Endothelial cell of umbilical vein (primary cell): Measurements from ENCODE around the gene ZNF182. TPM values are rescaled to one million over a fixed set of nuclear protein-coding genes. Genes with fewer than 3 reads are reported as not detected.

Experiments
- BruUV-seq: library from RNA; stranded (reverse); fragments of 400-500 nt; replicated peaks from 2 replicates; lab custom pipeline; 2021; lab: Mats Ljungman, UMichigan
- CTCF ChIA-PET: fragments of 300-600, 350-600 bp; sonication (Branson Sonifier 250); formaldehyde crosslinking; loops from one replicate; lab custom pipeline; 2021; ENCODE audit warnings: antibody characterized with exemption, inconsistent platforms; lab: Charles Lee
- POLR2A ChIA-PET: fragments of 300-600, 350-600 bp; sonication (Branson Sonifier 250); formaldehyde crosslinking; loops from one replicate; lab custom pipeline; 2021; ENCODE audit warnings: antibody characterized with exemption, inconsistent platforms; lab: Charles Lee
- DNase-seq: peaks from one replicate; pipeline ENCODE4 v3.0.0-alpha.2; 2011; ENCODE audit warnings: low read depth, low spot score
- FAIRE-seq: peaks from 2 replicates; lab custom pipeline; 2011; peaks lifted over from hg19 to GRCh38; lab: Jason Lieb, UNC
- H2AFZ ChIP-seq: 2 replicates; pipeline ENCODE4 v1.6.0; 2012; ENCODE audit warnings: low read depth, low read length, control low read depth, inconsistent platforms
- H3K27ac ChIP-seq: 2 replicates; pipeline ENCODE4 v1.5.1; 2011; ENCODE audit warnings: low read depth, mild to moderate bottlenecking, control low read depth, low read length, moderate library complexity; ENCODE audit not compliant: insufficient read depth
- H3K27me3 ChIP-seq, 2 experiments: 2 replicates each; pipeline versions ENCODE4 v1.6.0 to v1.6.1; 2011; ENCODE audit warnings: low read length in 2 of 2, mixed read lengths in 1 of 2; ENCODE audit not compliant: control insufficient read depth in 2 of 2, insufficient read depth in 2 of 2
- H3K36me3 ChIP-seq, 2 experiments: 2 replicates in 1 of 2; 3 replicates in 1 of 2; pipeline ENCODE4 v1.5.1; 2011; ENCODE audit warnings: low read length in 2 of 2, mild to moderate bottlenecking in 1 of 2, moderate library complexity in 1 of 2; ENCODE audit not compliant: control insufficient read depth in 2 of 2, insufficient read depth in 2 of 2; ENCODE audit errors: extremely low read depth in 1 of 2
- H3K4me1 ChIP-seq: 3 replicates; pipeline ENCODE4 v1.5.1; 2011; ENCODE audit warnings: mild to moderate bottlenecking, low read length; ENCODE audit not compliant: control insufficient read depth, insufficient read depth; ENCODE audit errors: extremely low read depth
- H3K4me2 ChIP-seq: 2 replicates; pipeline ENCODE4 v1.6.1; 2011; ENCODE audit warnings: low read length, control low read depth, mixed read lengths; ENCODE audit not compliant: insufficient read depth
- H3K4me3 ChIP-seq, 3 experiments: fragments of 200-600 bp in 1 of 3; sonication (generic), shearing (Covaris generic) in 1 of 3; replicated peaks in 1 of 3; 2 replicates each; pipeline ENCODE4 v1.5.1; 2011 to 2016; ENCODE audit warnings: control low read depth in 3 of 3, low read length in 3 of 3, mild to moderate bottlenecking in 2 of 3, inconsistent platforms in 1 of 3, low read depth in 1 of 3, moderate library complexity in 1 of 3; ENCODE audit not compliant: insufficient read depth in 1 of 3
- H3K79me2 ChIP-seq: 2 replicates; pipeline ENCODE4 v1.6.0; 2012; ENCODE audit warnings: low read length, inconsistent platforms; ENCODE audit not compliant: control insufficient read depth, insufficient read depth
- H3K9ac ChIP-seq: replicated peaks from 2 replicates; pipeline ENCODE3; 2011; ENCODE audit warnings: low read length, control low read depth; ENCODE audit not compliant: insufficient read depth; ENCODE audit errors: extremely low read depth
- H3K9me1 ChIP-seq: replicated peaks from 3 replicates; pipeline ENCODE4 v1.6.0; 2011; ENCODE audit warnings: mild to moderate bottlenecking, low read length; ENCODE audit not compliant: control insufficient read depth, insufficient read depth; ENCODE audit errors: extremely low read depth
- H3K9me3 ChIP-seq: replicated peaks from 2 replicates; pipeline ENCODE4 v1.5.1; 2012; ENCODE audit warnings: low read length, inconsistent platforms; ENCODE audit not compliant: control insufficient read depth, insufficient read depth
- H4K20me1 ChIP-seq: replicated peaks from 2 replicates; pipeline ENCODE3; 2011; ENCODE audit warnings: mild to moderate bottlenecking, low read length; ENCODE audit not compliant: control insufficient read depth, insufficient read depth; ENCODE audit errors: extremely low read depth
- EZH2 ChIP-seq: IDR thresholded peaks from 2 replicates; pipeline ENCODE4 v1.6.1; 2012; ENCODE audit warnings: borderline replicate concordance, low read depth, mild to moderate bottlenecking, moderate library complexity, low read length, inconsistent platforms; ENCODE audit not compliant: severe bottlenecking
- FOS ChIP-seq: IDR thresholded peaks from 2 replicates; pipeline ENCODE4 v1.6.1; 2011; ENCODE audit warnings: mild to moderate bottlenecking, low read length, moderate library complexity, borderline replicate concordance; ENCODE audit not compliant: insufficient read depth
- GATA2 ChIP-seq: IDR thresholded peaks from 2 replicates; pipeline ENCODE4 v1.7.0; 2011; ENCODE audit warnings: low read depth, mild to moderate bottlenecking, moderate library complexity, mixed read lengths, low read length; ENCODE audit not compliant: insufficient read length, insufficient read depth
- JUN ChIP-seq: IDR thresholded peaks from 2 replicates; pipeline ENCODE4 v1.6.1; 2011; ENCODE audit warnings: borderline replicate concordance, low read depth; ENCODE audit not compliant: insufficient read length, insufficient read depth
- MYC ChIP-seq: IDR thresholded peaks from one replicate; pipeline ENCODE4 v1.6.1; 2011; ENCODE audit warnings: mild to moderate bottlenecking, low read depth, low read length
- POLR2A ChIP-seq: IDR thresholded peaks from 2 replicates; pipeline ENCODE4 v1.6.1; 2012; ENCODE audit warnings: low read depth, mild to moderate bottlenecking, control low read depth, low read length
- POLR2AphosphoS5 ChIP-seq: IDR thresholded peaks from 2 replicates; pipeline ENCODE4 v1.6.1; 2012; ENCODE audit warnings: low read depth, mild to moderate bottlenecking, control low read depth, low read length, moderate library complexity; ENCODE audit not compliant: insufficient read depth
- dilution Hi-C: fragments of 300-500 bp; cut with MboI; formaldehyde crosslinking; loops from one replicate; pipeline ENCODE4 v1.15.0; 2019; ENCODE audit warnings: low sequenced_read_pairs; ENCODE audit not compliant: extremely low pct_ligation_motif_present
- intact Hi-C: fragments of 100-400 bp; cut with micrococcal nuclease; formaldehyde crosslinking; loops from one replicate; pipeline ENCODE4 v1.10.0; 2022
- polyA plus RNA-seq, 4 experiments: library from polyadenylated mRNA; depleted of rRNA in 3 of 4; stranded (reverse) in 3 of 4; unstranded in 1 of 4; fragments of >200 nt; gene quantifications; 2 replicates each; pipeline versions ENCODE4 v1.2.1 to v1.2.3, GENCODE V29; 2011 to 2012; ENCODE audit warnings: missing spikeins in 1 of 4
- total RNA-seq: library from RNA; stranded (reverse); gene quantifications from 2 replicates; pipeline ENCODE4 v1.2.3, GENCODE V29; 2021
- TF ChIP-seq, protein P1 (sequence below), 2 donors: IDR thresholded peaks; 1 replicate in 1 of 2; 2 replicates in 1 of 2; pipeline ENCODE4 v1.5.1; 2011; ENCODE audit warnings: low read length in 2 of 2, mild to moderate bottlenecking in 2 of 2, moderate library complexity in 2 of 2, control low read depth in 1 of 2, inconsistent platforms in 1 of 2, low read depth in 1 of 2; ENCODE audit not compliant: insufficient read depth in 1 of 2; ENCODE audit errors: extremely low read depth in 1 of 2
- TF ChIP-seq, protein P2 (sequence below): IDR thresholded peaks from 2 replicates; pipeline ENCODE4 v1.6.1; 2011; ENCODE audit not compliant: insufficient read depth, insufficient read length

Gene ZNF182
- total and polyA plus RNA-seq, 2 donors (not counting 3 experiments of a cell fraction or from before 2014, with no cell fraction given) = 0.90 to 3.9 TPM

DNA sequence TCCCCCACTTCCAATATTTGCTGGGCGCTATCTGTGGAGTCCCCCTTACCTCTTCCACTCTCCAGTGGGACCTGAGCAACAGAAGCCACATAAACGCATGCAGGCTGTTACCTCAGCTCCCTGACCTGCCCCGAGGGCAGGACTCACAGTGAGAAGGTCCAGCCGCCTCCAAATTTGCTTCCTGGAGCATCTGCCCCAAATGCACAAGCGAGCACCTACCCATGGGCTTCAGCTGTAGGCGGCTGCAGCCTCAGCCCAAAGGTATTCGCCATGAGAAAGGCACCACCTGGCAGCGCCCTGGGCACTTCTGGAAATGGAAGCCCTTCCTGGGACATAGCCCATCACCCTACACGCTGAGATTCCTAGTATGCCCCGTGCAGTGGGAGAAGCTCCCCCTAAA is 26.4 kb upstream of the ZNF182 start:
- no TSS peak for BruUV-seq
- H4K20me1 ChIP-seq = no peaks in the 10 kb centered on the region
- H3K9me3 ChIP-seq = no peaks in the 10 kb centered on the region
- POLR2A ChIA-PET = no interaction called here
- dilution Hi-C loops = no loop called here
- H3K27me3 ChIP-seq = no peaks in the 10 kb centered on the region
- H3K4me1 ChIP-seq = no peaks in the 10 kb centered on the region
- no peaks in the 10 kb centered on the region for H3K9me1 ChIP-seq
- FAIRE-seq (no peak), DNase-seq (no peak)
- no peak overlapping the region for H3K4me3 ChIP-seq
- no peak overlapping the region for H2AFZ ChIP-seq
- TF ChIP-seq EZH2 (no peak), JUN (no peak), FOS (no peak), POLR2A (no peak), GATA2 (no peak), POLR2AphosphoS5 (no peak), MYC (no peak)
- TF ChIP-seq, protein P1, sequence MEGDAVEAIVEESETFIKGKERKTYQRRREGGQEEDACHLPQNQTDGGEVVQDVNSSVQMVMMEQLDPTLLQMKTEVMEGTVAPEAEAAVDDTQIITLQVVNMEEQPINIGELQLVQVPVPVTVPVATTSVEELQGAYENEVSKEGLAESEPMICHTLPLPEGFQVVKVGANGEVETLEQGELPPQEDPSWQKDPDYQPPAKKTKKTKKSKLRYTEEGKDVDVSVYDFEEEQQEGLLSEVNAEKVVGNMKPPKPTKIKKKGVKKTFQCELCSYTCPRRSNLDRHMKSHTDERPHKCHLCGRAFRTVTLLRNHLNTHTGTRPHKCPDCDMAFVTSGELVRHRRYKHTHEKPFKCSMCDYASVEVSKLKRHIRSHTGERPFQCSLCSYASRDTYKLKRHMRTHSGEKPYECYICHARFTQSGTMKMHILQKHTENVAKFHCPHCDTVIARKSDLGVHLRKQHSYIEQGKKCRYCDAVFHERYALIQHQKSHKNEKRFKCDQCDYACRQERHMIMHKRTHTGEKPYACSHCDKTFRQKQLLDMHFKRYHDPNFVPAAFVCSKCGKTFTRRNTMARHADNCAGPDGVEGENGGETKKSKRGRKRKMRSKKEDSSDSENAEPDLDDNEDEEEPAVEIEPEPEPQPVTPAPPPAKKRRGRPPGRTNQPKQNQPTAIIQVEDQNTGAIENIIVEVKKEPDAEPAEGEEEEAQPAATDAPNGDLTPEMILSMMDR (IDR thresholded peaks at IDR 0.05; ENCODE audit: extremely low read depth in 1 of 2, insufficient read depth in 1 of 2, low read depth in 1 of 2, low read length in 2 of 2) = no peak
- TF ChIP-seq, protein P2, sequence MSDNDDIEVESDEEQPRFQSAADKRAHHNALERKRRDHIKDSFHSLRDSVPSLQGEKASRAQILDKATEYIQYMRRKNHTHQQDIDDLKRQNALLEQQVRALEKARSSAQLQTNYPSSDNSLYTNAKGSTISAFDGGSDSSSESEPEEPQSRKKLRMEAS = no peak
- H3K79me2 ChIP-seq = no peaks in the 10 kb centered on the region
- H3K36me3 ChIP-seq = no peaks in the 10 kb centered on the region
- H3K27ac ChIP-seq = no peak overlapping the region
- H3K9ac ChIP-seq = no peak overlapping the region
- intact Hi-C loops = no loop called here
- CTCF ChIA-PET = interaction anchor here (0.6 kb wide), 1 partner anchor 176 kb away, joined by 3 read pairs; no protein-coding TSS in a partner anchor
- no peak overlapping the region for H3K4me2 ChIP-seq
